ENCODE data around the gene PTPRM. TPM values are rescaled to one million over a fixed set of nuclear protein-coding genes. Genes with fewer than 3 reads are reported as not detected.

PTPRM gene
- total and polyA plus RNA-seq, 2 of the 8 experiments (the other 6 are each of a cell fraction or from before 2014, with no cell fraction given), result 4.1 to 7.0 TPM

GRCh38 chr18:7616661-7617060 is 49.5 kb downstream of the PTPRM start:
- peaks cover 0 to 3% (median 0%) of the 10 kb centered on the region in 4 experiments; a peak in 1 of 7 replicates for H3K4me1 ChIP-seq (replicated peaks in 1 of 4; ENCODE audit: control insufficient read depth in 3 of 4, insufficient read depth in 4 of 4, low read length in 3 of 4)
- no peaks in the 10 kb centered on the region for H3K79me1 ChIP-seq (ENCODE audit: low read depth, low read length)
- no peak overlapping the region for H3K56ac ChIP-seq (replicated peaks; ENCODE audit: insufficient read length, low read depth, low read length)
- no peak overlapping the region for H4K5ac ChIP-seq (ENCODE audit: insufficient read length, low read depth, low read length)
- no peak overlapping the region for H3K14ac ChIP-seq (ENCODE audit: insufficient read length)
- no peaks in the 10 kb centered on the region for H3K36me3 ChIP-seq (ENCODE audit: control insufficient read depth in 2 of 4, insufficient read depth in 4 of 4, low read length in 3 of 4)
- no peak overlapping the region for H2BK12ac ChIP-seq (ENCODE audit: low read depth, low read length)
- DNase-seq (ENCODE audit: low read depth in 1 of 2, low spot score in 2 of 2) (no peak), FAIRE-seq (no peak)
- ChIA-PET POLR2A (ENCODE audit: partially characterized antibody) (no interaction called here), CTCF (ENCODE audit: partially characterized antibody) (interaction anchor here (0.6 to 1.7 kb wide), 2 partner anchors 12 to 51 kb away, joined by 3 to 4 read pairs; no protein-coding TSS in a partner anchor)
- H3K79me2 ChIP-seq (ENCODE audit: control insufficient read depth in 1 of 2, insufficient read depth in 2 of 2, low read length in 2 of 2), result no peaks in the 10 kb centered on the region
- no peak overlapping the region for H3K4me3 ChIP-seq (ENCODE audit: extremely low read depth in 1 of 4, insufficient read depth in 2 of 4, low read depth in 3 of 4, low read length in 4 of 4)
- no peak overlapping the region for H2BK120ac ChIP-seq (replicated peaks; ENCODE audit: low read depth, low read length)
- H2AK5ac ChIP-seq (ENCODE audit: low read depth, low read length), result no peak overlapping the region; the same call in 1 of the 2 replicates
- no peak overlapping the region for H2BK15ac ChIP-seq (ENCODE audit: low read length)
- no peak overlapping the region for H2AFZ ChIP-seq (ENCODE audit: low read length)
- no peak overlapping the region for H3K18ac ChIP-seq (ENCODE audit: extremely low read depth, low read length)
- TF ChIP-seq SP4 (IDR thresholded peaks at IDR 0.05; ENCODE audit: low read length) (no peak), CREB1 (IDR thresholded peaks at IDR 0.05) (no peak), SRF (IDR thresholded peaks at IDR 0.05; ENCODE audit: low read depth, low read length) (no peak), SUZ12 (IDR thresholded peaks at IDR 0.05; ENCODE audit: low read length) (no peak)
- no peaks in the 10 kb centered on the region for H4K20me1 ChIP-seq (replicated peaks in 1 of 2; ENCODE audit: control insufficient read depth in 1 of 2, insufficient read depth in 2 of 2, low read length in 2 of 2)
- no peak overlapping the region for H4K91ac ChIP-seq (replicated peaks; ENCODE audit: insufficient read length, low read length)
- no peaks in the 10 kb centered on the region; the same call in 1 of the 2 replicates for H3K23me2 ChIP-seq (ENCODE audit: low read depth, low read length)
- no peak overlapping the region for H3K27ac ChIP-seq (ENCODE audit: low read depth, low read length)
- no peak overlapping the region for H3K9ac ChIP-seq (replicated peaks in 1 of 4; ENCODE audit: extremely low read depth in 1 of 4, low read depth in 3 of 4, low read length in 3 of 4)
- no peak overlapping the region for H2BK5ac ChIP-seq (ENCODE audit: low read depth, low read length)
- no peak overlapping the region for H2BK20ac ChIP-seq (ENCODE audit: low read length)
- H3K27me3 ChIP-seq (replicated peaks in 1 of 4; ENCODE audit: control insufficient read depth in 3 of 4, extremely low read depth in 1 of 4, insufficient read depth in 3 of 4, low read length in 3 of 4), result no peaks in the 10 kb centered on the region
- no peak overlapping the region for H4K8ac ChIP-seq (ENCODE audit: extremely low read depth, insufficient read depth, low read length)
- no peak overlapping the region for H3K4ac ChIP-seq (replicated peaks; ENCODE audit: insufficient read length, low read depth, low read length)
- H3K9me3 ChIP-seq (ENCODE audit: insufficient read depth in 2 of 2, low read depth in 1 of 2, low read length in 1 of 2), result no peaks in the 10 kb centered on the region
- no peak overlapping the region for H3K23ac ChIP-seq (ENCODE audit: insufficient read length)
- no peak overlapping the region for H3K4me2 ChIP-seq (ENCODE audit: insufficient read depth in 1 of 2, low read depth in 2 of 2, low read length in 2 of 2)
- 89% methylated on average over 4 of the region's 4 CpGs; no CpG with 5 or more reads in 1 of the 2 experiments for WGBS, 2 experiments (ENCODE audit: extremely low coverage in 1 of 2, insufficient coverage in 1 of 2, insufficient read length in 1 of 2, insufficient replicate concordance in 2 of 2, low coverage in 1 of 2, low lambda C conversion rate in 2 of 2, missing lambda C conversion rate in 1 of 2)
